Stomach (tissue), 9 donors: ENCODE results near the gene SLC12A3. TPM values are rescaled to one million over a fixed set of nuclear protein-coding genes. Genes with fewer than 3 reads are reported as not detected.

ENCODE experiments used
- DNase-seq, 2 donors: peaks; one replicate each; pipeline versions ENCODE4 v3.0.0 to v3.0.0-alpha.2; 2013 to 2019
- H3K27ac ChIP-seq, 5 donors: fragments of 200-600 bp in 4 of 5; sonication (generic) in 4 of 5; one replicate each; pipeline ENCODE4 v1.5.1; 2013 to 2019; ENCODE audit warnings: mild to moderate bottlenecking in 1 of 5, moderate library complexity in 1 of 5
- H3K27me3 ChIP-seq, 3 donors: fragments of 200-600 bp; sonication (generic); one replicate each; pipeline ENCODE4 v1.5.1; 2017 to 2019; ENCODE audit warnings: mixed run types in 1 of 3
- H3K36me3 ChIP-seq, 4 donors: fragments of 200-600 bp; sonication (generic); 1 replicate in 3 of 4; 2 replicates in 1 of 4; pipeline ENCODE4 v1.5.1; 2016 to 2019
- H3K4me1 ChIP-seq, 4 donors: fragments of 200-600 bp; sonication (generic); one replicate each; pipeline ENCODE4 v1.5.1; 2016 to 2019
- H3K4me3 ChIP-seq, 4 donors: fragments of 200-600 bp; sonication (generic) in 3 of 4; one replicate each; pipeline ENCODE4 v1.5.1; 2016 to 2019; ENCODE audit warnings: mild to moderate bottlenecking in 1 of 4
- H3K9me3 ChIP-seq, 4 donors: fragments of 200-600 bp; sonication (generic); one replicate each; pipeline ENCODE4 v1.5.1; 2016 to 2019
- CTCF ChIP-seq, 7 experiments: fragments of 450-650 bp in 4 of 7; fragments of 200-600 bp in 3 of 7; sonication (generic) in 3 of 7; IDR thresholded peaks; one replicate each; pipeline ENCODE4 v1.5.1; 2016 to 2019; ENCODE audit warnings: antibody characterized with exemption in 7 of 7, control low read depth in 2 of 7, mild to moderate bottlenecking in 1 of 7
- EP300 ChIP-seq: sonication (generic); formaldehyde crosslinking; IDR thresholded peaks from one replicate; pipeline ENCODE4 v1.6.1; 2017; ENCODE audit warnings: antibody characterized with exemption
- POLR2A ChIP-seq, 4 donors: fragments of 450-650 bp; IDR thresholded peaks; one replicate each; pipeline ENCODE4 v1.6.1; 2016; ENCODE audit warnings: antibody characterized with exemption in 4 of 4, control low read depth in 2 of 4, mild to moderate bottlenecking in 1 of 4, moderate library complexity in 1 of 4
- POLR2AphosphoS5 ChIP-seq, 3 donors: sonication (generic); formaldehyde crosslinking; IDR thresholded peaks; one replicate each; pipeline ENCODE4 v1.6.1; 2016; ENCODE audit warnings: antibody characterized with exemption in 3 of 3
- WGBS, 5 donors: extraction: QIAGEN DNeasy Blood & Tissue Kit in 3 of 5; methylation state at CpG; one replicate each; pipeline versions ENCODE4 v1.1.5 to v1.1.7; 2013 to 2018; 5-methylcytosine and 5-hydroxymethylcytosine counted together
- intact Hi-C: fragments of 100-400 bp; cut with DNase I; formaldehyde crosslinking; loops from one replicate; pipeline ENCODE4 v1.15.1; 2023; ENCODE audit warnings: low total_unique reads
- polyA plus RNA-seq, 3 donors: library from polyadenylated mRNA; stranded (reverse); fragments of 200-250 nt; gene quantifications; one replicate each; pipeline ENCODE4 v1.2.3, GENCODE V29; 2013
- total RNA-seq, 5 donors: library from RNA; depleted of rRNA; stranded (reverse); fragments of >200 nt; gene quantifications; one replicate each; pipeline versions ENCODE4 v1.1.0 to v1.2.3, GENCODE V29; 2014 to 2016
- donor health status: healthy with polysubstance abuse.
- donor health status: Bipolar disorder and iron deficiency.
- donor health status: healthy.

SLC12A3 gene
- total and polyA plus RNA-seq, 8 donors = 0.10 to 0.12 TPM; not detected in 6

- intact Hi-C loops = no loop called here
- no peaks in the 10 kb centered on the region for H3K36me3 ChIP-seq
These were observed 42.4 kb downstream of the SLC12A3 start for GRCh38 chr16:56907401-56907800.

GRCh38 chr16:56909527-56909979 lies 44.5 kb downstream of the SLC12A3 start:
- peak in 1 of 2 donors; percentile 32 for DNase-seq
- H3K4me1 ChIP-seq = peaks cover 22 to 62% (median 48%) of the 10 kb centered on the region in 4 donors
- H3K4me3 ChIP-seq = no peak overlapping the region
- H3K27me3 ChIP-seq = no peaks in the 10 kb centered on the region
- 30 to 47% (median 36%) methylated on average over 7 of the region's 7 CpGs for WGBS, 5 donors
- no peak for TF ChIP-seq CTCF (IDR thresholded peaks at IDR 0.05)
- TF ChIP-seq POLR2AphosphoS5 (IDR thresholded peaks at IDR 0.05) = no peak
- no peak for TF ChIP-seq EP300
- TF ChIP-seq POLR2A (IDR thresholded peaks at IDR 0.05) = no peak
- H3K9me3 ChIP-seq = no peaks in the 10 kb centered on the region
- intact Hi-C loops = no loop called here
- peak overlapping the region in 4 of 5 donors; percentile 1 to 75 (median 70) for H3K27ac ChIP-seq
- no peaks in the 10 kb centered on the region for H3K36me3 ChIP-seq

More at GRCh38 chr16:56907401-56907800, 42.4 kb downstream of the SLC12A3 start:
- 94 to 98% (median 96%) methylated on average over 3 of the region's 3 CpGs for WGBS, 5 donors
- peaks cover 7 to 43% (median 28%) of the 10 kb centered on the region in 4 donors for H3K4me1 ChIP-seq
- no peak overlapping the region for H3K27ac ChIP-seq
- TF ChIP-seq CTCF (IDR thresholded peaks at IDR 0.05) (no peak), POLR2A (IDR thresholded peaks at IDR 0.05) (no peak), EP300 (no peak), POLR2AphosphoS5 (IDR thresholded peaks at IDR 0.05) (no peak)
- no peak overlapping the region for H3K4me3 ChIP-seq
- no peaks in the 10 kb centered on the region for H3K9me3 ChIP-seq
- H3K27me3 ChIP-seq = no peaks in the 10 kb centered on the region
- DNase-seq = no peak

- no peaks in the 10 kb centered on the region for H3K36me3 ChIP-seq
- H3K4me1 ChIP-seq = peaks cover 22 to 67% (median 54%) of the 10 kb centered on the region in 4 donors
- WGBS, 5 donors = 76 to 91% (median 83%) methylated on average over 5 of the region's 5 CpGs
- DNase-seq = no peak
- no peaks in the 10 kb centered on the region for H3K9me3 ChIP-seq
- no peak for TF ChIP-seq POLR2A (IDR thresholded peaks at IDR 0.05)
- no peak for TF ChIP-seq POLR2AphosphoS5 (IDR thresholded peaks at IDR 0.05)
- TF ChIP-seq CTCF (IDR thresholded peaks at IDR 0.05) = no peak
- no peak for TF ChIP-seq EP300
- no peak overlapping the region for H3K4me3 ChIP-seq
- intact Hi-C loops = no loop called here
- peak overlapping the region in 4 of 5 donors; percentile 67 to 75 (median 72) for H3K27ac ChIP-seq
- H3K27me3 ChIP-seq = no peaks in the 10 kb centered on the region
These were observed 45.1 kb downstream of the SLC12A3 start for GRCh38 chr16:56910112-56910511.

- WGBS, 5 donors = 73 to 82% (median 77%) methylated on average over 12 of the region's 12 CpGs
- H3K36me3 ChIP-seq = no peaks in the 10 kb centered on the region
- H3K9me3 ChIP-seq = no peaks in the 10 kb centered on the region
- H3K4me1 ChIP-seq = peaks cover 22 to 72% (median 60%) of the 10 kb centered on the region in 4 donors
- no peak overlapping the region for H3K4me3 ChIP-seq
- peak overlapping the region in 4 of 5 donors; percentile 67 to 75 (median 72) for H3K27ac ChIP-seq
- no peak for TF ChIP-seq CTCF (IDR thresholded peaks at IDR 0.05)
- TF ChIP-seq POLR2AphosphoS5 (IDR thresholded peaks at IDR 0.05) = no peak
- no peaks in the 10 kb centered on the region for H3K27me3 ChIP-seq
- no peak for DNase-seq
- intact Hi-C loops = no loop called here
These were observed 45.9 kb downstream of the SLC12A3 start for GRCh38 chr16:56910654-56911539.
